DOHH2 (cell line): Measurements from ENCODE around the gene SEZ6.

Source experiments
- H3F3A ChIP-seq: fragments of 200-600 bp; sonication (generic), shearing (Covaris generic); 2 replicates; pipeline ENCODE4 v1.6.0; 2016; ENCODE audit warnings: antibody characterized with exemption, mild to moderate bottlenecking; ENCODE audit not compliant: control insufficient read depth, insufficient read depth
- H3K27ac ChIP-seq: fragments of 200-600 bp; sonication (generic); 2 replicates; pipeline ENCODE4 v1.5.1; 2014; ENCODE audit warnings: low read depth, mild to moderate bottlenecking, low read length, moderate library complexity
- H3K27me3 ChIP-seq: fragments of 200-600 bp; sonication (generic); 2 replicates; pipeline ENCODE4 v1.6.1; 2014; ENCODE audit warnings: mild to moderate bottlenecking, low read length, mixed read lengths; ENCODE audit not compliant: control insufficient read depth
- H3K36me3 ChIP-seq: fragments of 200-600 bp; sonication (generic); 2 replicates; pipeline ENCODE4 v1.6.1; 2014; ENCODE audit warnings: mild to moderate bottlenecking, low read length, moderate library complexity, mixed read lengths; ENCODE audit not compliant: control insufficient read depth
- H3K4me1 ChIP-seq: fragments of 200-600 bp; sonication (generic); 2 replicates; pipeline ENCODE4 v1.6.1; 2014; ENCODE audit warnings: mild to moderate bottlenecking, low read length, mixed read lengths; ENCODE audit not compliant: control insufficient read depth
- H3K4me2 ChIP-seq: fragments of 200-600 bp; sonication (generic); 2 replicates; pipeline ENCODE4 v1.6.0; 2014; ENCODE audit warnings: mild to moderate bottlenecking, low read length, moderate library complexity
- H3K4me3 ChIP-seq: fragments of 200-600 bp; sonication (generic); 2 replicates; pipeline ENCODE4 v1.5.1; 2014; ENCODE audit warnings: mild to moderate bottlenecking, low read length, mixed read lengths
- H3K79me2 ChIP-seq: fragments of 200-600 bp; sonication (generic); 2 replicates; pipeline ENCODE4 v1.6.1; 2014; ENCODE audit warnings: mild to moderate bottlenecking, low read length, mixed read lengths; ENCODE audit not compliant: control insufficient read depth
- H3K9me2 ChIP-seq: fragments of 200-600 bp; sonication (generic); replicated peaks from 2 replicates; pipeline ENCODE4 v1.6.1; 2014; ENCODE audit warnings: mild to moderate bottlenecking, low read length, mixed read lengths; ENCODE audit not compliant: control insufficient read depth
- H3K9me3 ChIP-seq: fragments of 200-600 bp; sonication (generic); 2 replicates; pipeline ENCODE4 v1.6.1; 2014; ENCODE audit warnings: antibody characterized with exemption, low read length, mixed read lengths; ENCODE audit not compliant: control insufficient read depth, insufficient read depth
- H4K20me1 ChIP-seq: fragments of 200-600 bp; sonication (generic); 2 replicates; pipeline ENCODE4 v1.6.0; 2014; ENCODE audit warnings: low read depth, mild to moderate bottlenecking, antibody characterized with exemption, low read length, moderate library complexity; ENCODE audit not compliant: control insufficient read depth, insufficient read depth
- EZH2phosphoT487 ChIP-seq: fragments of 200-600 bp; sonication (generic); IDR thresholded peaks from 2 replicates; pipeline ENCODE4 v1.6.1; 2017; ENCODE audit warnings: borderline replicate concordance, mild to moderate bottlenecking, antibody characterized with exemption, low read length, moderate library complexity, mixed read lengths
- TF ChIP-seq, protein P1 (sequence below): fragments of 200-600 bp; sonication (generic); IDR thresholded peaks from one replicate; pipeline ENCODE4 v1.5.1; 2014; ENCODE audit warnings: antibody characterized with exemption, mild to moderate bottlenecking, low read depth, low read length; ENCODE audit not compliant: poor library complexity, severe bottlenecking

SEZ6 gene

GRCh38 chr17:28946239-28946638 is 59.6 kb downstream of the SEZ6 start:
- Histone ChIP-seq H4K20me1 (peaks cover 27% of the 10 kb centered on the region), H3K9me3 (no peaks in the 10 kb centered on the region), H3K9me2 (no peaks in the 10 kb centered on the region), H3K4me1 (peaks cover 43% of the 10 kb centered on the region), H3K4me3 (no peak overlapping the region), H3K27me3 (no peaks in the 10 kb centered on the region), H3K79me2 (peaks cover 100% of the 10 kb centered on the region), H3K36me3 (peaks cover 85% of the 10 kb centered on the region), H3F3A (0 out of 2 replicates have a peak, but pooled peaks cover 8% of the 10 kb centered on the region), H3K4me2 (peak overlapping the region; percentile 42), H3K27ac (no peak overlapping the region)
- no peak for TF ChIP-seq EZH2phosphoT487
- TF ChIP-seq, protein P1, sequence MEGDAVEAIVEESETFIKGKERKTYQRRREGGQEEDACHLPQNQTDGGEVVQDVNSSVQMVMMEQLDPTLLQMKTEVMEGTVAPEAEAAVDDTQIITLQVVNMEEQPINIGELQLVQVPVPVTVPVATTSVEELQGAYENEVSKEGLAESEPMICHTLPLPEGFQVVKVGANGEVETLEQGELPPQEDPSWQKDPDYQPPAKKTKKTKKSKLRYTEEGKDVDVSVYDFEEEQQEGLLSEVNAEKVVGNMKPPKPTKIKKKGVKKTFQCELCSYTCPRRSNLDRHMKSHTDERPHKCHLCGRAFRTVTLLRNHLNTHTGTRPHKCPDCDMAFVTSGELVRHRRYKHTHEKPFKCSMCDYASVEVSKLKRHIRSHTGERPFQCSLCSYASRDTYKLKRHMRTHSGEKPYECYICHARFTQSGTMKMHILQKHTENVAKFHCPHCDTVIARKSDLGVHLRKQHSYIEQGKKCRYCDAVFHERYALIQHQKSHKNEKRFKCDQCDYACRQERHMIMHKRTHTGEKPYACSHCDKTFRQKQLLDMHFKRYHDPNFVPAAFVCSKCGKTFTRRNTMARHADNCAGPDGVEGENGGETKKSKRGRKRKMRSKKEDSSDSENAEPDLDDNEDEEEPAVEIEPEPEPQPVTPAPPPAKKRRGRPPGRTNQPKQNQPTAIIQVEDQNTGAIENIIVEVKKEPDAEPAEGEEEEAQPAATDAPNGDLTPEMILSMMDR = no peak

DNA sequence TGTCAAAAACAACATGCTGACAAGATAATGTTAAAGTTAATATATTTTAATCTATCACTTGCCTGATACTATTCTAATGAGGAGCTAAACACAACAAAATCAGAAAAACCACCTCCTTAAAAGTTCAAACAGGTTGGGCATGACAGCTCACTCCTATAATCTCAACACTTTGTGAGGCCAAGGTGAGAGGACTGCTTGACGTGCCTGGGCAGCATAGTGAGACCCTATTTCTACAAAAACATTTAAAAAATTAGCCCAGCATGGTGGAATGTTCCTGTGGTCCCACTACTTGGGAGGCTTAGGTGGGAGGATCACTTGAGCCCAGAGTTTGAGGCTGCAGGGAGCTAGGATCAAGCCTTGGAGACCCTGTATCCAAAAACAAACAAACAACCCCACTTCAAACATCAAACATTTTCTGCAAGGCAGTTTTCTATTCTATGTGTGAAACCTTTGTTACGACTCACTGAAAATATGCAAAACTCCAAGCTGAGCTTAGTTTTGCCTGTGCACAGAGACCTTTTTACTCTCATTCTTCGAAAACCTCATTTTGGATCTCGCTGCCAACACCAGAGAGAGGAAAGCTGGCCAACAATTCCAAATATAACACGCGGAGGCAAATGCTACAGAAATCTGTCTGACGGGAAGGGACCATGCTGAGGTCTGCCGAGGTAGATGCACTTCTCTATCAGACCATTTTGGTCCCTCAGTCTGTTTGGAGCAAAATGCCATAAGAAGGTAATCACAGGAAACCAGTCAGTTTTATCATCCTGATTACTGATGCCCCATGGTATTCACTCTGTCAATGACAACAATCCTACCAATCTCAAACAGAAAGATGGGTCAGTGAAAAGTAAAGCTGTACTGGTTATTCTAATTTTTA is 60.7 kb downstream of the SEZ6 start:
- Histone ChIP-seq H3K27me3 (no peaks in the 10 kb centered on the region), H3K4me3 (peak overlapping the region; percentile 7; the same call in 1 of the 2 replicates), H3F3A (0 out of 2 replicates have a peak, but pooled peaks cover 3% of the 10 kb centered on the region), H3K9me2 (no peaks in the 10 kb centered on the region), H3K4me1 (peaks cover 43% of the 10 kb centered on the region), H4K20me1 (peaks cover 27% of the 10 kb centered on the region), H3K27ac (no peak overlapping the region), H3K36me3 (peaks cover 91% of the 10 kb centered on the region), H3K9me3 (no peaks in the 10 kb centered on the region), H3K4me2 (peak overlapping the region; percentile 42), H3K79me2 (peaks cover 100% of the 10 kb centered on the region)
- TF ChIP-seq EZH2phosphoT487 = no peak
- TF ChIP-seq, protein P1 = no peak

DNA sequence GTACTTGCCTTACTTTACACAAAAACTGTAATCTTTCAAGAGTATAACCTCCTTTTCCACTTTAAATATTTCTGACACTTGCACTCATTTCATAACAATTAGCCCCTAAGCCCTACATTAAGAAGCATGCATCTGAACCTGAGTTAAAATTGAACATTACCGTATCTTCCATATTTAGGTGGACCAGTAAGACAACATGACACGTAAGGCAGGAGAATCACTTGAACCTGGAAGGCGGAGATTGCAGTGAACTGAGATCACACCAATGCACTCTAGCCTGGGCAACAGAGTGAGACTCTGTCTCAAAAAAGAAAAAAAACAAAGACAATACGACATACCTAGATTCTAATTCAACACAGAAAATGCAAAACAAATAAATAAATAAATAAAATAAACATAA is 61.5 kb downstream of the SEZ6 start:
- Histone ChIP-seq H3K36me3 (peaks cover 91% of the 10 kb centered on the region), H3K79me2 (peaks cover 100% of the 10 kb centered on the region), H3K27me3 (no peaks in the 10 kb centered on the region), H3K9me2 (no peaks in the 10 kb centered on the region), H3F3A (0 out of 2 replicates have a peak, but pooled peaks cover 3% of the 10 kb centered on the region), H3K9me3 (no peaks in the 10 kb centered on the region), H3K27ac (no peak overlapping the region), H3K4me3 (no peak overlapping the region), H3K4me2 (no peak overlapping the region), H3K4me1 (peaks cover 43% of the 10 kb centered on the region), H4K20me1 (peaks cover 27% of the 10 kb centered on the region)
- TF ChIP-seq, protein P1 = no peak
- no peak for TF ChIP-seq EZH2phosphoT487
